HG02970 (cell line): ENCODE measurements around the gene RNF227.
"Not testable (repeated sequence)": the region's sequence is repeated elsewhere in the genome, so short reads cannot be mapped to it uniquely, and the experiment has no call there.

ENCODE experiments used
- ATAC-seq: cut with Tn5 transposase; IDR thresholded peaks from one replicate; pipeline ENCODE4 v1.9.1; 2021; ENCODE audit warnings: mild to moderate bottlenecking, moderate library complexity, moderate number of reproducible peaks; ENCODE audit not compliant: unreplicated experiment, low FRiP score

RNF227 gene

DNA sequence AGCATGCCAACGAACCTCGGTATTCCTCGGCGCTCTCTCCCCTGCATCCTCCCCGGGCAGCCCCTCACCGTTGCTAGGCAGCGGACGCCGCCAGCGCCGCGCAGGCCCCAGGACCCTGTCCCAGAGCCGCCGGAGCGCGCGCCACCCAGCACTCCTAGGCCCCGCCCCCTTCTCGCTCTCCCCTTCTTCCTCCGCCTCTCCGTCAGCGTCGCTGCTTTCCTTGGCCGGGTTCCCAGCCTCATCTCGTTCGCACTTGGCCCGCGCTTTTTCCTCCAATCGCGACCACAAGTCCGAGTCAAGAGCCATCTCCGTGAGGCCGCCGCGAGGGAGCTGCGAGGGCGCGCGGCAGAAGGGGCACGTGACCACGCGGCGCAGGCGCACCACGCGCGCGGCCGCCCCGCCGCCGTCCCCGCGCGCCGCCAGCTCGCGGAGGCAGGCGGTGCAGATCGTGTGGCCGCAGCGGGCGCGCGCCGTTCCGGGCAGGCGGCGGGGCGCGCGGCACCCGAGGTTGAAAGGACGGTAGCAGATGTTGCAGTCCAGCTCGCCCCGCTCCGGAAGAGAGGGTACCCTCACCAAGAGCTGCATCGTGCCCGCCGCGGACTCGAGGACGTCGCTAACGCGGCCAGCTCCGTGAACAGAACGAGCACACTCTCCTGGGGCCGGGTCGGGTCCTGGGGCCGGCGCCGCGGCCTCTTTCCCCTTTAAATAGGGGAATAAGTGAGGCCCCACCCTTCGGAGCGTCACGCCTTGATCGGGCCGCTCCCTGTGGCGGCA is at the start of gene RNF227:
Gene RNF227 (minus strand): TSS at position 679 of the 774 bp plus-strand sequence. CDS start 94 bp downstream, at position 585.
- ATAC-seq = peak; percentile 76

DNA sequence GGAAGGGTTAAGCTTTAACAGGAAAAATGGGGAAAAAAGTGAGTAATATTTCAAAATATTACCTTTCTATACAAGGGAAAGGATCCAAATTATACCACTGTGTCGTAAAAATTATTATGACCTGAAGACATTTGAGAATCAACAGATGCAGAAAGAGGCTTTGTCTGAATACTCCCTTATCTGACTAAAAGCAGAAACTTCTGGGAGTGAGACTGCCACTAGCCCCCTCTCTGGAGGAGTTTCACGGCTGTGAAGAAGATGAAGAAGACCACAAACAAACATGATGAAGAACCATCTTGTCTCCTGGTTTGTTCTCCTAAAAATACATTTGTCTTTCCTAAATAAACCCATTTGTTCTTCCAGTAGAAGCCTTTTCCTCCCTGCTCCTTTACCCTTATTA is 45.3 kb upstream of the RNF227 start:
- no peak for ATAC-seq

DNA sequence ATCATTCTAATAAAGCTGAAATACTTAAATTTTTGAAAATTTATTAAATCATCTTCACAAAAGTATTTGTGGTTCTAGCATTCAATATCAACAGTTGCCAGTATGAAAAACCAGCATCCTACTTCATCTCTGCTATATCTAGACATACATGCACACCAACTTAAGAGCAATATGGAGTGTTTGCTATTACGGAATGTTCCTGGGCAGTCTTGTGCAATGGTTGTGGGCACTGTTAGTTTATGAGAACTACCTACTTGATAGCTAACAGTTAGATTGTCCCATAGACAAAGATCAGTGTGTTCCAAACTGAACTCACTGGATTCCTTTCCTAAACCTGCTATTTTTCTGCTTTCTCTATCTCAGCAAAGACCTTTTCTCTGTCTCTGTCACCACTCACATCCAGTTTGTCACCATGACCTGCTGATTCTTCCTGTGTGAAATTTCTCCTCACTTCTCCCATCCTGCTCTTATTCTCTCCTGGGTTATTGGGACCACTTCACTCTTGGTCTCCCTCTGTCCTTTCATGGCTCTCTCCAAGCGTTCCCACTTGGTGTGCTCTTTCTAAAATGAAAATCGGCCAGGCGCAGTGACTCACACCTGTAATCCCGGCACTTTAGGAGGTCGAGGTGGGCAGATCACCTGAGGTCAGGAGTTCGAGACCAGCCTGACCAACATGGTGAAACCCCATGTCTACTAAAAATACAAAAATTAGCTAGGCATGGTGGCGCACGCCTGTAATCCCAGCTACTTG is 43.6 kb upstream of the RNF227 start:
- no peak for ATAC-seq

DNA sequence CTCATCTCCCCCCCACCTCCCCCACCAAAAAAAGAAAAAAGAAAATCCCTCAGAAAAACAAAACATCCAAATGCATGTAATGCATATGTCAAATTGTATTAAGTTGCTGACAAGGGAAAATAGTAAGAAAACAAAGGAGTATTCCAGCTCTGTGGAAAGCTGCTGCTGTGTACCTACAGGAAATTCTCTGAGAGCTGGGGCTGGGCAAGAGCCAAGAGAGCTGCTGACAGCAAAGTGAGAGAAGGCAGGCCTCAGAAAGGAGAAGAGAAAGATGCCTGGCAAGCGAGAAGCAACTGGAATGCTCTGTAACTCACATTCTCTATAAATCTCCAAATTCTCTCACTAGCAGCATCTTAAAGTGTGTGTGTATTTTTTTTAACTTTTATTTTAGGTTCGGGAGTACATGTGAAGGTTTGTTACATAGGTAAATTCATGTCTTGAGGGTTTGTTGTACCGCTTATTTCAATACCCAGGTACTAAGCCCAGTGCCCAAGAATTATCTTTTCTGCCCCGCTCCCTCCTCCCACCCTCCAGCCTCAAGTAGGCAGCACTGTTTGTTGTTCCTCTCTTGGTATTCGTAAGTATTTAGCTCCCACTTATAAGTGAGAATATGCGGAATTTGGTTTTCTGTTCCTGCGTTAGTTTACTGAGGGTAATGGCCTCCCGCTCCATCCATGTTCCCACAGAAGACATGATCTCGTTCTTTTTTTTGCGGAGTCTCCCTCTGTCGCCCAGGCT is 40.3 kb upstream of the RNF227 start:
- ATAC-seq = no peak

DNA sequence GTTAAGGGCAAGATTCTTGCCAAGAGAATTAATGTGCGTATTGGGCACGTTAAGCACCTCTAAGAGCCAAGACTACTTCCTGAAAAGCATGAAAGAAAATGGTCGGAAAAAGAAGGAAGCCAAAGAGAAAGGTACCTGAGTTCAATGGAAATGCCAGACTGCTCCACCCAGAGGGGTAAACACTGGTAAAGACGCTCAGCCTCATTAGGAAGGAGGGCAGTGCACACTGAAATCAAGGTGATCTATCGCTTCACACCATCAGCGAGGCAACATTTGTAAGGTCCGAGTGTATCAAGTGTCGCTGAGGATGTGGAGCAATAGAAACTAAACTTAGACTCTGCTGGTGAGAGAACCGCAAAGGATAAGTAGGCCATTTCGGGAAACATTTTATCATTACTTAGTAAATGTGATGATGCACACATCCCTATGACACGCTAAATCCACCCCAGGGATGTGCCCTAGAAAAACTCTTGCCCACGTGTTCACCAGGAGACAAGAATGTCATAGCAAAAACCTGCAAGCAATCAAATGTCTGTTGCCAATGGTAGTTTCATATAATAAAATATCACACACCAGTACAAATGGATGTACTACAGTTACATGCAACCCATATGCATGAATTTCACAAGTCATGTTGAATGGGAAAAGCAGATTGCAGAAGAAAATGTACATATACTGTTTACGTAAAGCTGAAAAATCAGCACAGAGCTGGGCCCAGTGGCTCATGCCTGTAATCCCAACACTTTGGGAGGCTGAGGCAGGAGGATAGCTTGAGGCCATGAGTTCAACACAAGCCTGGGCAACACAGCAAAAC is 39.5 kb upstream of the RNF227 start:
- no peak for ATAC-seq

DNA sequence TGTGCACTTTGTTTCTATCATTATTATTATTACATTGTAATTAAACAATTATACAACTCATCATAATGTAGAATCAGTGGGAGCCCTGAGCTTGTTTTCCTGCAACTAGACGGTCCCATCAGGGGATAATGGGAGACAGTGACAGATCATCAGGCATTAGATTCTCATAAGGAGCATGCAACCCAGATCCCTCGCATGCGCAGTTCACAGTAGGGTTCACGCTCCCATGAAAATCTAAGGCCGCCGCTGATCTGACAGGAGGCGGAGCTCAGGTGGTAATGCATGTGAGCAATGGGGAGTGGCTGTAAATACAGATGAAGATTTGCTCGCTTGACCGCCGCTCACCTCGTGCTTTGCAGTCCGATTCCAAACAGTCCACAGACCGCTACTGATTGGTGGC is 37.2 kb upstream of the RNF227 start:
- ATAC-seq = not testable (repeated sequence)

DNA sequence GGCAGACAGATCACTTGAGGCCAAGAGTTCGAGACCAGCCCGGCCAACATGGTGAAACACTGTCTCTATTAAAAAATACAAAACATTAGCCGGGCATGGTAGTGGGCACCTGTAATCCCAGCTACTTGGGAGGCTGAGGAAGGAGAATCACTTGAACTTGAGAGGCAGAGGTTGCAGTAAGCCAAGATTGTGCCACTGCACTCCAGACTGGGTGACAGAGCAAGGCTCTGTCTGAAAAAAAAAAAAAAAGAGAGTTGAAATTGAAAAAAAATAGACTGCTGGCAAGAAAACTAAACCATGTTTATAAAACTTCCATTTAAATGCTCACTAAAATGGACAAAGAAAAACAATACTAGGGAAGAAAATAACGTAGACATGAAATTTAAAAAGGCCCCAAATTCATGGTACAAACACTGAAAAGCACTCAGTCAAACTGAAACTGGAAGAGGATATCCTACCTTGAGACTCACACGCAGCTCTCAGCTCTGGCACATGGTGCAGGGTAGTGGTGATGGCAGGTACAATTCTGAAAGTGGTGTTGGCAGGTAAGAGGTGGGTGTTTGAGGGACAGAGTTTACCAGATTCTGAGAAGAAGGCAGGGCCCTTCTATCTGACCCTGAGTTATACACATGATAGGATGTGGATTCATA is 35.2 kb upstream of the RNF227 start:
- ATAC-seq = no peak

DNA sequence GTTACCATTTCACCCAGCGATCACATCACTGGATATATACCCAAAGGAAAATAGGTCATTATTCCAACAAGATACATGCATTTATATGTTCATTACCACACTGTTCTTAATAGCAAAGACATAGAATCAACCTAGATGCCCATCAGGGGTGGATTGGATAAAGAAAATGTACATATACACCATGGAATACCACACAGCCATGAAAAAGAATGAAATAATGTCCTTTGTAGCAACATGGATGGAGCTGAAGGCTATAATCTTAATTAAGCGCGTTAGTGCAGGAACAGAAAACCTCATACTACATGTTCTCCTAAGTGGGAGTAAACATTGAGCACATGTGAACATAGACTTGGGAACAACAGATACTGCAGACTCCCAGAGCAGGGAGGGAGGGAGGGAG is 34.5 kb upstream of the RNF227 start:
- no peak for ATAC-seq

DNA sequence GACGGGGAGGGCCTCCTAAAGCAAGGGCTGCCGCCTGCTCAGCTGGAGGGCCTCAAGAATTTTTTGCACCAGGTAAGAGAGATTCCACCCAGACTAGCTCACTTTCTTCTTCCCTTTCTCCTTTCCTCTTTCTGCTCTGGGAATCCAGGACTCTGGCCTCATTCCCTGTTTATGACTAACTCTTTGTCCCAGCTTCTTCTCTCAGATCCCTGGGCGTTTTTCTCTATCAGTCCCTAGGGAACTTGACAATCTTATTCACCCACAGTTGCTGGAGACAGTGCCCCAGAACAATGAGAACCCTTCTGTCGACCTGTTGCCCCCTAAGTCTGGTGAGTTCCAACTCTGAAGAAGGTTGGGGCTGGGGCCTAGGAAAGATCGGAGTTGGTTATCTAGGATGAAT is 31.6 kb upstream of the RNF227 start:
- ATAC-seq = no peak

DNA sequence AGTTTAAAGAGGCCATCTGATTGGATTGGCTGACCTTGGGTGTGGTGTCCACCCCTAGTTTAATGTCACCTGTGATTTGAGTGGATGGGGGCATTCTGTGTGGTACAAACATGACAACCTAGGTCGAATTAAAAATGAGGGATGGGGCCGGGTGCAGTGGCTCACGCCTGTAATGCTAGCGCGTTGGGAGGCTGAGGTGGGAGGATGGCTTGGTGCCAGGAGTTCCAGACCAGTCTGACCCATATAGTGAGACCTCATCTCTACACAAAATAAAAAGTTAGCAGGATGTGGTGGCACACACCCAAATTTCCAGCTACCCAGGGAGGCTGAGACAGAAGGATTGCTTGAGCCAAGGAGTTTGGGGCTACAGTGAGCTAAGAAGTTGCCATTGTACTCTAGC is 30.4 kb upstream of the RNF227 start:
- ATAC-seq = no peak

DNA sequence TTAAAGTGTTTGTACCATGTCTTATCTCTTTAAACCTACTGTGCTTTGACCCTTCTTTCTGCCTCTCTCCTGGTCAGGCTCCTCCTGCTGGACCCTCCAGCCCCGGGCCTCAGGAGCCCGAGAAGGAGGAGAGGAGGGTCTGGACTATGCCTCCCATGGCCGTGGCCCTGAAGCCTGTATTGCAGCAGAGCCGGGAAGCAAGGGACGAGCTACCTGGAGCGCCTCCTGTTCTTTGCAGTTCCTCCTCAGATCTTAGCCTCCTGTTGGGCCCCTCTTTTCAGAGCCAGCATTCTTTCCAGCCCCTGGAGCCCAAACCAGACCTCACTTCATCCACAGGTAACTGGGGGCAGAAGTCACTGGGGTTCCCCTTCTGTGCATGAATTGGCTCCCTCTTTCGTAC is 29.6 kb upstream of the RNF227 start:
- no peak for ATAC-seq

DNA sequence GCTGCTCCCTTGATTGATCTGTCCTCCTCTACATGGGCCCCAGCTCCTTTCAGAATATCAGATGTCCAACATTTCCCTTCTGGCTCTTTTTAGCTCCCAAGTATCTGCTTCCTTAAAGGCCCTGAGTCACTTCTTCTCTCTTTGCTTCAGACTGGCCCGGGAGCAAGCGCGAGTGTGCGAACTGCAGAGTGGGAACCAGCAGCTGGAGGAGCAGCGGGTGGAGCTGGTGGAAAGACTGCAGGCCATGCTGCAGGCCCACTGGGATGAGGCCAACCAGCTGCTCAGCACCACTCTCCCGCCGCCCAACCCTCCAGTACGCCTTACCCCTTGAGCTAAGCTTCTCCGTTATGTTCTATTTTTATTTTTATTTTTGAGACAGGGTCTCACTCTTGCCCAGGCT is 28.2 kb upstream of the RNF227 start:
- ATAC-seq = no peak

DNA sequence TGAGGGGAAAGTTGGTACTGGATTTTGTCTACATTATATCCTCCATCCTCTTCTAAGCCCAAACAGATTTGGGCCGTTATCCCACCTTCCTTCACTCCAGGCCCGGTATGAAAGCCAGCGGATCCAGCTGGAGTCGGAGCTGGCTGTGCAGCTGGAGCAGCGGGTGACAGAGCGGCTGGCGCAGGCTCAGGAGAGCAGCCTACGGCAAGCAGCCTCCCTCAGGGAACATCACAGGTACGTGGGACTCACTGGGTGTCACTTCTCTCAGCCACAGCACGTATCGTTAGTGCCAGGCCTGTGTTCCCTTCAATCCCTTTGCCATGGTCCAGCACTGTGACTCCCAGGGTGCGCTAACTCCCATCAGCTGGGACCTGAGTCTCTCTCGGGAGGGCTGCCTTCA is 27.2 kb upstream of the RNF227 start:
- no peak for ATAC-seq

DNA sequence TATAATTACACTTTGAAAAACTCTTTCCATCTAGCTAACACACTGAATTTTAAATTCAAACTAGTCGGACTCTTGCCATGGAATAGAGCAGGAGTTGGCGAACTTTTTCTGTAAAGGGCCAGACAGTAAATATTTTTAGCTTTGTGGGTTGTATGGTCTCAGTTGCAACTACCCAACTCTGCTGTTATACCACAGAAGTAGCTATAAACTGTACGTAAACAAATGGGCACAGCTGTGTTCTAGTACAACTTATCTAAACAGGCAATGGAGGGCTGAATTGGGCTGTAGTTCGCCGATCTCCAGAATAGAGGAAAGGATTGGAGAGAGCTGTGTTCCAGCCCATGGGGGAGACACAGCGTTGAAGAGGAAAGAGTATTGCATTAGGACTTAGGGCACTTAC is 24.7 kb upstream of the RNF227 start:
- ATAC-seq = no peak

DNA sequence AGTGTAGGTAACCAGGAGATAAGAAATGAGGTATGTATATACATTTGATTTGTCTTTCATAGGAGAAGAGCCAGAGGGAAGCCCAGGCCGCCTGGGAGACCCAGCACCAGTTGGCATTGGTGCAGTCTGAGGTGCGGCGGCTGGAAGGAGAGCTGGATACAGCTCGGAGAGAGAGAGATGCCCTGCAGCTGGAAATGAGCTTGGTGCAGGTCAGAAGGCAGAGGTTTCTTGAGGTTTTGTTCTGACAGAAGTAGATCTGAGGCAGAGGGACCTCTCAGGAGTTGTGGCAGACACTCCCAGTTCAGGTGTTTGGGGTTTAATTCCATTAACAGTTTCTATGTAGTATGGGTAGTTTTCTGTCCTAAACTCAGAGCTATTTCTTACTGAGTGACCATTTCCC is 23.9 kb upstream of the RNF227 start:
- no peak for ATAC-seq

DNA sequence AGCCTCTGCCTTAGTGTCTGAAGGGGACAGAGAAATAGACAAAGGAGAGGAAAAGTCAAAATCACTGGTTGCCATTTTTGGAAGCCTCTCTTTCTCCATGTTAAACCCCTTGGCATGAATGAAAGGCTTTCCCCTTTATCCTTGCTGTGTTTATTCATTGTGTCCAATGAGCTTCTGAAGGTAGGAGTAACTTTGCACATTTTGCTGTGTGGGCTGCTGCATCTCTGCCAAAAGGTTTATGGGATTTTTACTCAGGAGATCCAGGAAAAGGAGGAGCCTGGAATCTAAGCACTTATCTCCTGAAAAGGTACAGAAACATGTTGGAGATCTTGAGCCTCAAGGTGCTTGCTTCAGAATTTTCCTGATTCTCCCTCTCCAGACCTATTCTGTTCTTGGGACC is 19.8 kb upstream of the RNF227 start:
- ATAC-seq = no peak

DNA sequence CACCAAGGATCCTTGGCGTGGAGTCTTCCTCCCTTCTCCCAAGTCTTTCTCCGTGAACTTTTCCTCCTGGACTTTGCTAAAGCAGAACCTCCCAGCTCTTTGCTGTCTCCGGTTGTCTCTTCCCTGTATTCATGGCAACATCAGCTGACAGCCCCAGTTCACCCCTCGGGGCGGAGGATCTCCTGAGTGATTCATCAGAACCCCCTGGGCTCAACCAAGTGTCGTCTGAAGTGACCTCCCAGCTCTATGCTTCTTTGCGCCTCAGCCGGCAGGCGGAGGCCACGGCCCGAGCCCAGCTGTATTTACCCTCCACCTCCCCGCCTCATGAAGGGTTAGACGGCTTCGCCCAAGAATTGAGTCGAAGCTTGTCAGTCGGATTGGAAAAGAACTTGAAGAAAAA is 16.9 kb upstream of the RNF227 start:
- ATAC-seq = no peak

DNA sequence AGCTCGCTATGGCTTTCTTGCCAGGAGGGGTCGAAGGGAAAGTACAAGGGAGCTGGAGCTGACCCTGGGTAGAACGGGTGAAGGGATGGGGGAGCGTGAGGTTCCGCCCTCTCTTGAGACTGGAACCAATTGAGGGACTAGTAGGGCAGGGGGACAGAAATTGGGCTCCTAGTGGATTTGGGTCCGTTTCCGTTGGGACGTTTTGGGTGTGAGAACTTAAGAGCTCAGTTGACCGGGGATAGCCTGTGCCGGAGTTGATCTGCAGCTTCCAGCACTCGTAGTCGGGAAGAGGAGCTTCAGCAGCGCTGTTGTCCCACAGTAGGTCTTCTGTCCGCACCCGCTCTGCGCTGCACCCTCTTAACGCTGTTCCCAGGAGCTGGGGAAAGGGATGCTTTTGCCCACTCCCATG is 16.4 kb upstream of the RNF227 start:
- no peak for ATAC-seq

DNA sequence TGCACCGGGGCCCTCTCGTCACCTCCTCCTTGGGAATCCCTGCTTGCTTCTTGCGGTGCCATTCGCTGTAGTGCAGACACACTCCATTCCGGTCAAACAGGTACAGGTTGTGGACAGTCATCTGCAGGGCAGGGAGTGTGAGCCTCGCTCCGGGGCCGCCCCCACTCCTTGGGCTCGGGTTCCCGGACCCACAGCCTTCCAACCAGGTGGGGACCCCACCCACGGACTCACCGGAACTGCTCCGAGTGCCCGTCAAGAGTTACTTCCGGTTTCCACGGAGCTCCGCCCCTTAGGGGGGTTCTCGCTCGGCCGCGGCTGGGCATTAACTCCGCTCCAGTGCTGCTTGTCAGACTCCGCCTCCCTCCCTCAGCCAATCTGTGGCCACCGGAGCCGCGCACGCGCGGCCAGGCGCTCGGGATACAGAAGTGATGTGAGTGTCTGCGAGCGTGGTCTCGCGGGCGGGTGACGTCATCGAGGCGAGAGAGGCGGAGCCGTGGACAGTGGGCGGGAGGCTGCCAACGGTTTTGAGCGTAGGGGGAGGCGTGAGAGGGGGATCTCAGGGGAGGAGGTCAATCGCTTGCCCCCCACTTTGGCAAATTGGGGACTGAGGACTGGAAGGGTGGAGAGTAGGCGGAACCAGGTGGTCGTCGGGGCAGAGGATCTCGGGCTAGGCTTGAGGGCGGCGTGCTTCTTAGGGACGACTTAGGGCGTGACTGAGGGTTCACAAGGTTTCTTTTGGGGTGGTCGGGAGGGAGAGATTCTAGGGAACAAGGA is 15.8 kb upstream of the RNF227 start, which contains the start of the genes CNTROB and TRAPPC1:
Gene CNTROB (plus strand): TSS at position 498 of the 774 bp plus-strand sequence. CDS start 874 bp downstream, outside the sequence.
Gene TRAPPC1 (minus strand): TSS at position 238 of the 774 bp plus-strand sequence. CDS start 117 bp downstream, at position 121.
- ATAC-seq = peak; percentile 91
